Left renal cortex interstitium (tissue), 4 donors: Measurements from ENCODE around the gene CACNG1. TPM values are rescaled to one million over a fixed set of nuclear protein-coding genes. Genes with fewer than 3 reads are reported as not detected.
A peak's percentile ranks its signal among the peaks of the same experiment; 100 is the strongest.
"Not testable (repeated sequence)": the region's sequence is repeated elsewhere in the genome, so short reads cannot be mapped to it uniquely, and the experiment has no call there.

Source experiments
- DNase-seq, 4 donors: peaks; one replicate each; pipeline ENCODE4 v3.0.0-alpha.2; 2013; ENCODE audit warnings: low read depth in 4 of 4, low spot score in 2 of 4, missing footprints in 1 of 4
- polyA plus RNA-seq, 4 donors: library from polyadenylated mRNA; unstranded; fragments of 120-200 nt; gene quantifications; one replicate each; pipeline ENCODE4 v1.2.1, GENCODE V29; 2013; ENCODE audit not compliant: insufficient read length in 4 of 4

Gene CACNG1
- polyA plus RNA-seq, 4 donors: 0.11 TPM; not detected in 3

DNA sequence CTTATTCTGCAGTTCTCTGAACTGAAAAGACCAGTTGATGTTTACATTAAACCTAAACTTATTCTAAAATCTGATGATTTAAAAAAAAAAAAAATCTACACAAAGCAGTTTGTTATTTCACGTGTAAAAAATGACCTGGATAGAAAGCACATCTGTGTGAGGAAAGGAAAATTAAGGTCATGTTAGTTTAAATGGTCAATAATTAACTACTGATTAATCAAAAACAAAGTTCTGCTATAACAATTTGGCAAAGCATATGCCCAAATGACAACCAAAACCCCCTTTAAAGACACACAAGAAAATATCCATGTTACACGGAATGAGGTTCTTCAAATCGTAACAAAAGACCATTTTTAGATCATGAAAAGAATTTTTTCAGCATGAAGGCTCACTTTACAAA is 30.4 kb downstream of the CACNG1 start:
- DNase-seq: no peak

DNA sequence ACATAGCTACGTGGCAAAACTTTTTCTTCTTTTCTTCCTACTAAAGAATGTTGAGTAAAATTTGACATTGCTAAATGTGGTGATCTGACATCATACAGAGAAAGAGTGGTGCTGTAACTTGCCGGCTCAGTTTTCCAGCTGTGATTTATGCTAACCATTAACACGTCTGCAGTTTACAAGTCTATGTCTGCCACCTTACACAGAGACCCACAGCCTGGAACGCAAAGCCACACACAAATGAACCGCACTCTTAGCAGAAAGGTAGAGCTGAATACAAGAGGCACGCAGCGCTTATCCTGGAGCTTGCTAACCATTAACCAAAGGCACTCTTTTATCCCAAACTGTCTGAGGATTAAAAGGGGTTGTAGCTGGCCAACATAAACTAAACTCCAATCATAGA is 31.9 kb downstream of the CACNG1 start:
- peak in 1 of 4 donors; percentile 23 for DNase-seq

DNA sequence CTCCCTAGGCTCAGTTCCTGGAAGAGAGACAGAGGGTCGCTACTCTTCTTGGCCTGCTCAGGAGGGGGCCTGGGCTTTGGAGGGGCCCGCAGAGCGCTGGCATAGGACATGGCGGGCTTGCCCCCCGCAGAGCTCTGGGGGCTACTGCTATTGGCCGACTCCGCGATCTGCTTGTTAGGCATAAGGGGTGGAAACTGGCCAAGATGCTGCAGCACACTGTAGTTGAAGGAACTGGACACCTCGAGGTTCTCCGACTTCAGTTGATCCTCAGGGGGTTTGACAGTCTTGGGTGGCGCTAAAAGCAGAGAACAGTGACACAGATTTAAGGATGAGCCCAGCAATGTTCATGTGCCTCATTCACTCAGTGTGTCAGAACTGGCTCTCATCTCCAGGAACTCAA is 33.9 kb downstream of the CACNG1 start:
- DNase-seq: no peak

DNA sequence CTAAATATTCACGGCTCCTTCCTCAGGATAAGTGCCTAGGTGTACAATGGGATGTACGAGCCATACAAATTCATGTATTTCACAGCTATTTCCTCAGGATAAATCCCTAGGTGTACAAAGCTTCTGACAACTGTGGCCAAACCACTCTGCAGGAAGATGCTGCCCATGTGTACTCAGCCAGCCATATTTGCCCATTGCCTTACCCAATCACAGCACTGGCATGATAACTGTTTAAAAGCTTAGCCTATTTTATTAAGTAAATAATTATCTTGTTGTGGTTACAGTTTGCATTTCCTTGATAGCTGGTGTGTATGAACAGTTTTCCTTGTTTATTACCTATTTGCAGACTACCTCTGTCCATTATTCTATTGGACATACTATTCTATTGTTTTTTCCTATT is 35.1 kb downstream of the CACNG1 start:
- DNase-seq: no peak

DNA sequence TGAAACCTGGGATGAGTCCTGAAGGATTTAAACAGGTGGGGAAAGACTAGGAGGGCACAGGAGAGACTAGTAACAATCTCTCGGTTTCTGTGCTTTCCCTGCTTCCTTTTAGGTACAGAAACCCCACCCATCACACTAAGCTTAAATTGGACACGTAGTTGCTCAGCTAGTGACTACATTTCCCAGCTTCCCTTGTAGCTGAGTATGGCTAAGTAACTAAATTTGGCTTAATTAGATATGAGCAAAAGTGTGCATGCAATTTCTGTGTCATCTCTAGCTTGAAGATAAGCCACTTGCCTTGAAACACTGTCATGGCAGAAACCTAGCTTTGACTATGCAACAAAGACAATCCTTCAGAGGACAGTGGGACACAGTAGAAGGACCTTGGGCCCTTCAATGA is 36.5 kb downstream of the CACNG1 start:
- DNase-seq: no peak

DNA sequence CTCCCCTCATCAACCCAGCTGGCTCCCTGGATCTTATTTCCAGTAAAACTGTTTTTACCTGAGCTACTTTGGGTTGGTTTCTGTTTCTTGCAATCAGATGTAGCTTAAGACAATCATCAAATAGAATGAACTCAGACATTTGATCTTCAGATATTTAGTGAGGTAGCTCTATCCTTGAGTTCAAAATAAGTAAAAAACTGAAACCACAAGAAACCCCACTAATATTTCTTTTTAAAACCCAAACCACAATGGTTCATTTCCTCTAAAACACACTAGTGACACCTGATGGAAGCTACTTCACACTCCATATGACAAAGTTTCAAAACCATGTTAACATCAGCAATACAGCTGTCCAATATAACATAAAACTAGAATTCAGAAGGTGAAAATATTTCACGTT is 37.8 kb downstream of the CACNG1 start:
- DNase-seq: no peak

DNA sequence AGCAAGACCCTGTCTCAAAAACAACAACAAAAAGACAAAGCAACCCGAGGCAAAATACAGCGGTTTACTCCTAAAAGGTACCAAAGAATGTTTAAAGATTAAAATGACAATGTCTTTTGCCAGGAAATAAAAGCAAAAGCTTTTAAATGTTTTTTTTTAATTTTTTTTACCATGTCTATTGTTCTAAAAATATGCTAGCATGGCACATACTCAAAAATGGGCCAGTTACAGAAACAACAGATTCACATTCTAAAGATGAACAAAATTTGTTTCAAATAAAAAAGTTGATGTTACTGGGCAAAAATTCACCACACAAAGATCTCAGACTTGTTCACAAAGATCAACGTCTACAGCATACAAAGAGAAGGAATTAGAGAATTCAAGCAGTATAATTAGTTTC is 41.1 kb downstream of the CACNG1 start:
- no peak for DNase-seq

DNA sequence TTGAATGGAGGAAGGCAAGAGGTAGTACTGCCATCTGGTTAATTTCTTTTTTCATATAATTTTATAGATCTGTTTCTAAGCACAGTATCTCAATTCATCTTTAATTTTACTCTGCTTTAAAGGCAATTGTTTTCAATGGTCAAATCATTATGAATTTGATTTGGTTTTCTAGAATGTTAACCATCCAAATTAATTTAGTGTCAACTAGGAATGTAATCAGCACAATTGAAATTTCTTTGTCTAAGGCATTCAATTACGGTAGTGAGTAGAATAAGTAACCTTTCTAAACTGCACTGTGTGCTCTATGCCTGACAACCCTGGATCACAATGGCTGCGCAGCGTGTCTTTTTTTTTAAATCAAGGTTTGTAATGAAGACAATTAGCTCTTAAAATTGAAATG is 44.3 kb downstream of the CACNG1 start:
- no peak for DNase-seq

DNA sequence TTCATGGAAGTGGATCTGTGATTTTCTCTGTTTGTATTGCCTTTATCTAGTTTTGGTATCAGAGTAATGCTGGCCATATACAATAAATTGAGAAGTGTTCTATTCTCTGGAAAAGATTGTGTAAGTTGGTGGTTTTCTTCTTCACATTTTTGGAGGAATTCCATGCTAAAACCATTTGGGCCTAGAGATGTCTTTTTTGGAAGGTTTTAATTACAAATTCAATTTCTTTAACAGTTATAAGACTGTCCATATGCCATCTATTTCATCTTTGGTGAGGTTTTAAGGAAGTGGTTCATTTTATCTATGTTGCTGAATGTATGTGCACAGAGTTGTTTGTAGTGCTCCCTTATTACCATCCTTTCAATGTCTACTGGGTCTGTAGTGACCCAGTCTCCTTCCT is 46.0 kb downstream of the CACNG1 start:
- no peak for DNase-seq

DNA sequence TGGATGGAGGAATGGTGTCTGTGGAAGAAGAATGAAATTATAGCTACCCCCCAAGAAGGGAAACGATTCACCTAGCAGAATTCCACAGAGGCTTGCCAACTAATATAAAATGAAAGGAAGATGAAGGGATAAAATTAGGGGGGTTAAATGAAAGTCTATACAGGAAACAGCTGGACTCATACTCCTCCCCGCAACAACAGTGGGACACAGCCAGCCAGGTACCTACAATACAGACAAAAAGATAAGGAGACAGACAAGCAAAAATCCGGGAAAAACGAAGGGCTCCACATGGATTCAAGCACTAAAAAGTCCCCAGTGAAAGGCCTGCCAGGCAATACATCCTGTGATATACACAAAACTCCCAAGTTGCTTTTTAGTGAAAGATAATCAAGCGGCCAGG is 47.9 kb downstream of the CACNG1 start:
- no peak for DNase-seq

DNA sequence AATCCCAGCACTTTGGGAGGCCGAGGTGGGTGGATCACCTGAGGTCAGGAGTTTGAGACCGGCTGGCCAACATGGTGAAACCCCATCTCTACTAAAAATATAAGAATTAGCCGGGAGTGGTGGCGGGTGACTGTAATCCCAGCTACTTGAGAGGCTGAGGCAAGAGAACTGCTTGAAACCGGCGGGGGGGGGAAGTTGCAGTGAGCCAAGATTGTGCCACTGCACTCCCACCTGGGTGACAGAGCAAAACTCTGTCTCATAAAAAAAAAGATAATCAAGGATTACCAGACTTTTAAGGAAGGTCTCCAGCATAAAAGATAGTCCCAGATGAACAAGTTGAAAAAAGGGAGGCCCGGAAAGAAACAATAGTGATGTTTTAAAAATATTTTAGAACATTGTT is 48.4 kb downstream of the CACNG1 start:
- not testable (repeated sequence) for DNase-seq

DNA sequence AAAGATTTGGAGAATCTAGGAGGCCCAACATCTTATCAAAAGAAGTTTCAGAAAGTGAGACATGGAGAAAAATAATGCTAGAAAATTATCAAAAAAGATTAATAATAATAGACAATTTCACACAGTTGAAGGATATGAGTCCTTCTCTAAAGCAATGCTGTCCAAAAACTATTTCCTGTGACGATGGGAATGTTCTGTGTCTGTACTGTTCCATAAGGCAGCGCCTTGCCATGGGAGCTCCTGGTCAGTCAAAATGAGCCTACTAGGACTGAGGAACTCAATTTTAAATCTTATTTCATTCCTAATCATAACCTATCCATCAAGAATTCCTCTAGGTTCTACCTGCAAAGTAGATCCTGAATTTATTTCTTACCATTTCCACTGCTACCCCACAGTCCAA is 49.0 kb downstream of the CACNG1 start:
- no peak for DNase-seq

DNA sequence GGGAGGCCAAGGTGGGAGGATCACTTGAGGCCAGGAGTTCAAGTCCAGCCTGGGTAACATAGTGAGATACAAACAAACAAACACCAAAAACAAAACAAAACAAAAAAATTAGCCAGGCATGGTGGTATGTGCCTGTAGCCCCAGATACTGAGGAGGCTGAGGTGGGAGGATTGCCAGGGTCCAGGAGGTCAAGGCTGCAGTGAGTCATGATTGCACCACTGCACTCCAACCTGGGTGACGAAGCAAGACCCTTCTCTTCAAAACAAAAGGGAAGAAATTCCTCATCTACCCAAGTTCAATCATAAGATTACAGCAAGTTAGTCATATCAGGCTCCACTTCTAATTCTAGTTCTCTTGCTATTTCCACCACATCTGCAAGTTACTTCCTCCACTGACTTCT is 50.9 kb downstream of the CACNG1 start:
- not testable (repeated sequence) for DNase-seq

DNA sequence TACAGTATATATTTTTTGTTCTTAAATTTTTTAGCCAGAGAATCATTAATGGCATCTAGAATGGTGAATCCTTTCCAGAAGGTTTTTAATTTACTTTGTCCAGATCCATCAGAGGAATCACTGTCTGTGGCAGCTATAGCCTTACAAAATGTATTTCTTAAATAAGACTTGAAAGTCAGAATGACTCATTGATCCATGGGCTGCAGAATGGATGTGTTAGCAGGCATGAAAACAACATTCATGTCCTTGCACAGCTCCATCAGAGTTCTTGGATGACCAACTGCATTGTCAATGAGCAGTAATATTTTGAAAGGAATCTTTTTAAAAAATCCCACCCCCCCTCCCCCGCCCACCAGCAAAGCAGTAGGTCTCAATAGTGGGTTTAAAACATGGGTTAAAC is 51.4 kb downstream of the CACNG1 start:
- no peak for DNase-seq

DNA sequence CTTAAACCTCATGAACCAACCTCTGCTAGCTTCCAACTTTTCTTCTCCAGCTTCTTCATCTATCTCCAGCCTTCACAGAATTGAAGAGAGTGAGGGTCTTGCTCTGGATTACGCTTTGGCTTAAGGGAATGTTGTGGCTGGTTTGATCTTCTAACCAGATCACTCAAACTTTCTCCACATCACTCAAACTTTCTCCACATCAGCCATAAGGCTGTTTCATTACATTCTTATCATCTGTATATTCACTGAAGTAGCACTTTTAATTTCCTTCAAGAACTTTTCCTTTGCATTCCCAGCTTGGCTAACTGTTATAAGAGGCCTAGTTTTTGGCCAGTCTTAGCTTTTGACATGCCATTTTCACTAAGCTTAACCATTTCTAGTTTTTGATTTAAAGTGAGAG is 52.3 kb downstream of the CACNG1 start:
- no peak for DNase-seq

DNA sequence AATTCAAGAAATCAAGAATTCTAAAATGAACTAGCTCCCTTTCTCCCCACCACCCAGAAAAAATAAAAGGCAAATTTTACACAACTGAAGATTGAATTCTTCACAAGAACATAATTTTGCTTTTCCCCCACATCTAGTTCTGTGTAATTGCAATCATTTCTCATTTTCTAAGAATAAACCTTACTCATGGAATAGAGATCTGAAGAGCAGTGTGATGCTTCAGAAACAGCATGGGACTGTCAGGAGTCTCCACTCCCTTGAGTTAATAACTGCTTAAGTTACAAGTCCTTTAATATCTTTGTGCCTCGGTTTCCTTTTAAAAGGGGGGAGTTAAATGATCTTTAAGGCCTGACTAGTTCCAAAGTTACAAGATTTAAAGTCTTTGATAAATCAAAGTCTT is 53.7 kb downstream of the CACNG1 start:
- DNase-seq: no peak

DNA sequence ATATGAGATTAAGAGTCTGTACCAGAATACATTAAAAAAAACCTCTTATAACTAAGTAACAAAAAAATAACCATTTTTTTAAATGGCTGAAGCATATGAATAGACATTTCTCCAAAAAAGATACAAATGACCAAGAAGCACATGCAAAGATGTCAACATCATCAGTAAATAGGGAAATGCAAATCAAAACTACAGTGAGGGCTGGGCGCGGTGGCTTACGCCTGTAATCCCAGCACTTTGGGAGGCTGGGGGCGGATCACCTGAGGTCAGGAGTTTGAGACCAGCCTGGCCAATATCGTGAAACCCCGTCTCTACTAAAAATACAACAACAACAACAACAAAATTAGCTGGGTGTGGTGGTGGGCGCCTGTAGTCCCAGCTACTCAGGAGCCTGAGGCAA is 60.3 kb downstream of the CACNG1 start:
- DNase-seq: not testable (repeated sequence)

DNA sequence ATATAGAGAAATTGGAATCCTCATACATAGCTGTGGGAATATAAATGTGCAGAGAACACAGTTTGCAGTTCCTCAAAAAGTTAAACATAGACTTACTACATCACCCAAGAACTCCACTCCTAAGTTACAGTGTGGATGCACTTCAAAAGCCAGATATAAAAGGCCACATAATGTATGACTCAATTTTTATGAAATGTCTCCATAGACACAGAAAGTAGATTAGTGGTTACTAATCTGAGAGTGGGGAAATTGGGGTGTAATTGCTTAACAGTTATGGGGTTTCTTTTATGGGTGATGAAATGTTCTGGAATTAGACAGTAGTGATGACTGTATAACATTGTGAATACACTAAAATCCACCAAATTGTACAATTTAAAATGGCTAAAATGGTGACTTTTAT is 60.9 kb downstream of the CACNG1 start:
- DNase-seq: no peak

Other genes with a start within 250 kb of the CACNG1 start
- 1 to 10 TPM; 1.8 to 5.3 (median 2.9) TPM for gene CACNG5, start 209.4 kb upstream of the CACNG1 start, polyA plus RNA-seq
- gene CACNG4, start 79.8 kb upstream of the CACNG1 start, polyA plus RNA-seq: 1 to 10 TPM; 3.3 to 5.3 (median 4.1) TPM
- gene HELZ, start 200.6 kb downstream of the CACNG1 start, polyA plus RNA-seq: 10 to 100 TPM; 21.6 to 38.8 (median 33.2) TPM